ENCODE measurements around the gene PEX26.

Gene PEX26

GRCh38 chr22:18108187-18108586 lies 30.4 kb downstream of the PEX26 start:
- TF ChIP-seq POLR2A (IDR thresholded peaks at IDR 0.05; ENCODE audit: low read depth, low read length) = no peak
- no peak for FAIRE-seq
- no peak for DNase-seq (ENCODE audit: insufficient read length, low spot score)

GRCh38 chr22:18109410-18110193 lies 31.8 kb downstream of the PEX26 start:
- no peak for DNase-seq (ENCODE audit: insufficient read length, low spot score)
- FAIRE-seq = no peak
- no peak for TF ChIP-seq POLR2A (IDR thresholded peaks at IDR 0.05; ENCODE audit: low read depth, low read length)

- TF ChIP-seq POLR2A (IDR thresholded peaks at IDR 0.05; ENCODE audit: low read depth, low read length) = no peak
- DNase-seq (ENCODE audit: insufficient read length, low spot score) (no peak), FAIRE-seq (no peak)
Measured at GRCh38 chr22:18110194-18110953, 32.6 kb downstream of the PEX26 start, which contains the start of gene TUBA8. TSS of gene TUBA8 (plus strand) at chr22:18110809. CDS start at chr22:18110866, 57 bp downstream.

GRCh38 chr22:18110954-18111758 lies 33.4 kb downstream of the PEX26 start:
- DNase-seq (ENCODE audit: insufficient read length, low spot score) (no peak), FAIRE-seq (no peak)
- TF ChIP-seq POLR2A (IDR thresholded peaks at IDR 0.05; ENCODE audit: low read depth, low read length) = no peak

GRCh38 chr22:18111759-18112330 lies 34.1 kb downstream of the PEX26 start:
- no peak for TF ChIP-seq POLR2A (IDR thresholded peaks at IDR 0.05; ENCODE audit: low read depth, low read length)
- FAIRE-seq = no peak
- no peak for DNase-seq (ENCODE audit: insufficient read length, low spot score)

GRCh38 chr22:18112440-18112839 lies 34.6 kb downstream of the PEX26 start:
- DNase-seq (ENCODE audit: insufficient read length, low spot score) (no peak), FAIRE-seq (no peak)
- no peak for TF ChIP-seq POLR2A (IDR thresholded peaks at IDR 0.05; ENCODE audit: low read depth, low read length)

- DNase-seq (ENCODE audit: insufficient read length, low spot score) (no peak), FAIRE-seq (no peak)
- TF ChIP-seq POLR2A (IDR thresholded peaks at IDR 0.05; ENCODE audit: low read depth, low read length) = no peak
Measured at GRCh38 chr22:18113680-18114394, 36.0 kb downstream of the PEX26 start.

- DNase-seq (ENCODE audit: insufficient read length, low spot score) = no peak
- TF ChIP-seq POLR2A (IDR thresholded peaks at IDR 0.05; ENCODE audit: low read depth, low read length) = no peak
- no peak for FAIRE-seq
Measured at GRCh38 chr22:18114495-18114894, 36.7 kb downstream of the PEX26 start.

- DNase-seq (ENCODE audit: insufficient read length, low spot score) (no peak), FAIRE-seq (no peak)
- no peak for TF ChIP-seq POLR2A (IDR thresholded peaks at IDR 0.05; ENCODE audit: low read depth, low read length)
Measured at GRCh38 chr22:18114976-18115652, 37.3 kb downstream of the PEX26 start.

- FAIRE-seq (no peak), DNase-seq (ENCODE audit: insufficient read length, low spot score) (no peak)
- TF ChIP-seq POLR2A (IDR thresholded peaks at IDR 0.05; ENCODE audit: low read depth, low read length) = no peak
Measured at GRCh38 chr22:18115906-18116371, 38.1 kb downstream of the PEX26 start.

- no peak for DNase-seq (ENCODE audit: insufficient read length, low spot score)
- no peak for FAIRE-seq
- TF ChIP-seq POLR2A (IDR thresholded peaks at IDR 0.05; ENCODE audit: low read depth, low read length) = no peak
Measured at GRCh38 chr22:18116634-18117033, 38.8 kb downstream of the PEX26 start.

GRCh38 chr22:18118345-18118915 lies 40.6 kb downstream of the PEX26 start:
- FAIRE-seq (no peak), DNase-seq (ENCODE audit: insufficient read length, low spot score) (no peak)
- TF ChIP-seq POLR2A (IDR thresholded peaks at IDR 0.05; ENCODE audit: low read depth, low read length) = no peak
